H9 (cell line): ENCODE measurements around the gene COTL1. TPM values are rescaled to one million over a fixed set of nuclear protein-coding genes. Genes with fewer than 3 reads are reported as not detected.
A peak's percentile ranks its signal among the peaks of the same experiment; 100 is the strongest.

Experiments
- DNase-seq: peaks from one replicate; pipeline ENCODE4 v3.0.0-alpha.2; 2017
- H2AFZ ChIP-seq: one replicate; pipeline ENCODE4 v1.6.1; 2013; ENCODE audit warnings: mild to moderate bottlenecking, low read length, control low read depth, moderate library complexity
- H2AK5ac ChIP-seq: 2 replicates; pipeline ENCODE4 v1.6.1; 2013; ENCODE audit warnings: low read length, control low read depth, mixed read lengths; ENCODE audit not compliant: insufficient read length
- H2BK120ac ChIP-seq: one replicate; pipeline ENCODE4 v1.6.1; 2013; ENCODE audit warnings: low read depth, mild to moderate bottlenecking, low read length, control low read depth, inconsistent platforms; ENCODE audit not compliant: poor library complexity, severe bottlenecking
- H2BK12ac ChIP-seq: 2 replicates; pipeline ENCODE4 v1.6.1; 2013; ENCODE audit warnings: low read length, control low read depth, mixed read lengths, low read depth; ENCODE audit not compliant: insufficient read length
- H2BK15ac ChIP-seq: 2 replicates; pipeline ENCODE4 v1.6.1; 2013; ENCODE audit warnings: low read depth, low read length, control low read depth
- H2BK20ac ChIP-seq: one replicate; pipeline ENCODE4 v1.6.1; 2013; ENCODE audit warnings: low read depth, mild to moderate bottlenecking, low read length, control low read depth, inconsistent platforms; ENCODE audit not compliant: poor library complexity, severe bottlenecking
- H2BK5ac ChIP-seq: 2 replicates; pipeline ENCODE4 v1.6.1; 2013; ENCODE audit warnings: low read length, control low read depth, mixed read lengths; ENCODE audit not compliant: insufficient read length
- H3K14ac ChIP-seq: 2 replicates; pipeline ENCODE4 v1.6.1; 2013; ENCODE audit warnings: low read length, control low read depth; ENCODE audit not compliant: insufficient read depth
- H3K18ac ChIP-seq: 2 replicates; pipeline ENCODE4 v1.6.1; 2013; ENCODE audit warnings: low read depth, mild to moderate bottlenecking, mixed read lengths, low read length, control low read depth; ENCODE audit not compliant: insufficient read length
- H3K23ac ChIP-seq: 2 replicates; pipeline ENCODE4 v1.6.1; 2013; ENCODE audit warnings: low read length, control low read depth, mixed read lengths, low read depth; ENCODE audit not compliant: insufficient read length
- H3K23me2 ChIP-seq: 2 replicates; pipeline ENCODE4 v1.6.1; 2013; ENCODE audit warnings: low read depth, mild to moderate bottlenecking, mixed read lengths, low read length, control low read depth; ENCODE audit not compliant: insufficient read length, poor library complexity, severe bottlenecking
- H3K27ac ChIP-seq: 2 replicates; pipeline ENCODE4 v1.5.1; 2013; ENCODE audit warnings: low read length, control low read depth, mixed read lengths, low read depth; ENCODE audit not compliant: insufficient read length
- H3K27me3 ChIP-seq: 2 replicates; pipeline ENCODE4 v1.6.1; 2013; ENCODE audit warnings: low read length, control low read depth, inconsistent platforms; ENCODE audit not compliant: insufficient read depth
- H3K4ac ChIP-seq: 2 replicates; pipeline ENCODE4 v1.6.1; 2013; ENCODE audit warnings: low read depth, mild to moderate bottlenecking, control low read depth, inconsistent platforms, low read length, moderate library complexity
- H3K4me1 ChIP-seq: 2 replicates; pipeline ENCODE4 v1.6.1; 2013; ENCODE audit warnings: low read length, control low read depth, inconsistent platforms; ENCODE audit not compliant: insufficient read depth
- H3K4me2 ChIP-seq: 2 replicates; pipeline ENCODE4 v1.6.1; 2013; ENCODE audit warnings: low read length, control low read depth, mixed read lengths; ENCODE audit not compliant: insufficient read length, insufficient read depth
- H3K56ac ChIP-seq: 2 replicates; pipeline ENCODE4 v1.6.1; 2013; ENCODE audit warnings: low read depth, mild to moderate bottlenecking, mixed read lengths, low read length, control low read depth; ENCODE audit not compliant: insufficient read length
- H3K79me1 ChIP-seq: 2 replicates; pipeline ENCODE4 v1.6.1; 2013; ENCODE audit warnings: low read depth, mild to moderate bottlenecking, moderate library complexity, low read length, control low read depth, inconsistent platforms; ENCODE audit not compliant: insufficient read depth, poor library complexity, severe bottlenecking
- H3K79me2 ChIP-seq: 2 replicates; pipeline ENCODE4 v1.6.1; 2013; ENCODE audit warnings: low read length, control low read depth, inconsistent platforms; ENCODE audit not compliant: insufficient read depth
- H3K9ac ChIP-seq: 2 replicates; pipeline ENCODE4 v1.6.1; 2013; ENCODE audit warnings: low read length, control low read depth, mixed read lengths; ENCODE audit not compliant: insufficient read length; ENCODE audit errors: extremely low read depth
- H3K9me3 ChIP-seq: one replicate; pipeline ENCODE4 v1.6.1; 2013; ENCODE audit warnings: low read depth, low read length, inconsistent platforms; ENCODE audit not compliant: control insufficient read depth
- H3T11ph ChIP-seq: one replicate; pipeline ENCODE4 v1.6.1; 2013; ENCODE audit warnings: mild to moderate bottlenecking, low read length, control low read depth, inconsistent platforms
- H4K20me1 ChIP-seq: one replicate; pipeline ENCODE4 v1.6.1; 2013; ENCODE audit not compliant: control insufficient read depth, insufficient read length, insufficient read depth
- H4K5ac ChIP-seq: 2 replicates; pipeline ENCODE4 v1.6.1; 2013; ENCODE audit warnings: low read depth, mild to moderate bottlenecking, mixed read lengths, low read length, control low read depth; ENCODE audit not compliant: insufficient read length
- H4K8ac ChIP-seq: replicated peaks from 2 replicates; pipeline ENCODE4 v1.6.1; 2013; ENCODE audit warnings: low read length, control low read depth, mixed read lengths, low read depth; ENCODE audit not compliant: insufficient read length
- H4K91ac ChIP-seq: 2 replicates; pipeline ENCODE4 v1.6.1; 2013; ENCODE audit warnings: low read depth, mild to moderate bottlenecking, moderate library complexity, mixed read lengths, low read length, control low read depth; ENCODE audit not compliant: insufficient read length
- H3K27ac Mint-ChIP-seq, 3 experiments: 2 replicates in 2 of 3; 3 replicates in 1 of 3; pipeline ENCODE4 v1.8.0; 2020 to 2021; ENCODE audit warnings: mixed read lengths in 3 of 3, mild to moderate bottlenecking in 1 of 3, moderate library complexity in 1 of 3
- H3K27me3 Mint-ChIP-seq: 2 replicates; pipeline ENCODE4 v1.8.0; 2021; ENCODE audit warnings: low read depth, mild to moderate bottlenecking, moderate library complexity, mixed read lengths
- H3K36me3 Mint-ChIP-seq, 3 experiments: 2 replicates in 2 of 3; 3 replicates in 1 of 3; pipeline ENCODE4 v1.8.0; 2020 to 2021; ENCODE audit warnings: low read depth in 3 of 3, mixed read lengths in 3 of 3; ENCODE audit not compliant: insufficient read depth in 1 of 3
- H3K4me1 Mint-ChIP-seq, 2 experiments: 2 replicates each; pipeline ENCODE4 v1.8.0; 2020; ENCODE audit warnings: mixed read lengths in 2 of 2
- H3K4me3 Mint-ChIP-seq, 2 experiments: 2 replicates in 1 of 2; 3 replicates in 1 of 2; pipeline ENCODE4 v1.8.0; 2020 to 2021; ENCODE audit warnings: mild to moderate bottlenecking in 2 of 2, mixed read lengths in 2 of 2, moderate library complexity in 1 of 2
- H3K9me3 Mint-ChIP-seq, 2 experiments: 2 replicates in 1 of 2; 3 replicates in 1 of 2; pipeline ENCODE4 v1.8.0; 2020; ENCODE audit warnings: mild to moderate bottlenecking in 2 of 2, mixed read lengths in 2 of 2, moderate library complexity in 1 of 2
- CTCF ChIP-seq: fragments of 200-600 bp; sonication (generic); conservative IDR thresholded peaks from 3 replicates; pipeline ENCODE4 v1.8.0; 2021; ENCODE audit warnings: antibody characterized with exemption, mild to moderate bottlenecking
- WGBS: extraction: QIAGEN DNeasy Blood & Tissue Kit; methylation state at CpG from one replicate; pipeline ENCODE4 v1.1.7; 2013; ENCODE audit warnings: missing lambda C conversion rate, low lambda C conversion rate, mixed read lengths; ENCODE audit not compliant: insufficient read length; ENCODE audit errors: extremely low coverage; 5-methylcytosine and 5-hydroxymethylcytosine counted together
- total RNA-seq: library from RNA; stranded (reverse); gene quantifications from 2 replicates; pipeline ENCODE4 v1.2.1, GENCODE V29; 2021

COTL1 gene
- total RNA-seq, 1 experiment from 2014 or later = 81.4 TPM

- Histone ChIP-seq H3T11ph (no peak overlapping the region), H2AFZ (no peak overlapping the region), H3K79me1 (no peaks in the 10 kb centered on the region), H3K27me3 (no peaks in the 10 kb centered on the region), H4K5ac (no peak overlapping the region), H3K56ac (no peak overlapping the region), H3K14ac (no peak overlapping the region), H4K20me1 (peaks cover 3% of the 10 kb centered on the region), H3K18ac (no peak overlapping the region), H3K4me2 (no peak overlapping the region), H3K79me2 (no peaks in the 10 kb centered on the region; the same call in 1 of the 2 replicates), H3K4ac (no peak overlapping the region), H3K9ac (no peak overlapping the region), H3K9me3 (no peaks in the 10 kb centered on the region), H2BK12ac (no peak overlapping the region), H3K23me2 (no peaks in the 10 kb centered on the region), H2BK15ac (no peak overlapping the region), H2BK120ac (no peak overlapping the region), H4K91ac (no peak overlapping the region), H2AK5ac (no peak overlapping the region), H3K4me1 (peaks cover 4% of the 10 kb centered on the region; the same call in 1 of the 2 replicates), H3K23ac (no peak overlapping the region), H3K27ac (no peak overlapping the region), H4K8ac (no peak overlapping the region), H2BK20ac (no peak overlapping the region), H2BK5ac (no peak overlapping the region)
- Mint-ChIP-seq H3K4me1 (peaks cover 58 to 69% of the 10 kb centered on the region in 2 experiments), H3K27ac (no peak overlapping the region), H3K36me3 (peaks cover 6 to 16% (median 6%) of the 10 kb centered on the region in 3 experiments), H3K4me3 (peak overlapping the region in 1 of 2 experiments; percentile 52; a peak in 1 of 5 replicates), H3K9me3 (no peaks in the 10 kb centered on the region), H3K27me3 (peaks cover 9% of the 10 kb centered on the region)
- no peak for DNase-seq
- no CpG with 5 or more reads among the region's 6 CpGs for WGBS
- TF ChIP-seq CTCF = no peak
These were observed 19.5 kb downstream of the COTL1 start for GRCh38 chr16:84598360-84598759.
